ENCODE measurements around the gene MCF2L2. TPM values are rescaled to one million over a fixed set of nuclear protein-coding genes. Genes with fewer than 3 reads are reported as not detected.
A peak's percentile ranks its signal among the peaks of the same experiment; 100 is the strongest.
"Not testable (repeated sequence)": the region's sequence is repeated elsewhere in the genome, so short reads cannot be mapped to it uniquely, and the experiment has no call there.

The MCF2L2 gene
- total RNA-seq, 1 donor from 2014 or later, result 2.0 TPM

GRCh38 chr3:183178512-183178832 lies 249.9 kb downstream of the MCF2L2 start:
- Histone ChIP-seq H3K27me3 (no peaks in the 10 kb centered on the region), H3K4me3 (peak overlapping the region; percentile 45 to 65), H3K27ac (no peak overlapping the region), H3K4me1 (peaks cover 21% of the 10 kb centered on the region), H3K36me3 (no peaks in the 10 kb centered on the region), H3K9me3 (no peaks in the 10 kb centered on the region)
- no peak for TF ChIP-seq POLR2A (IDR thresholded peaks at IDR 0.05)
- TF ChIP-seq CTCF (IDR thresholded peaks at IDR 0.05), result no peak
- TF ChIP-seq POLR2AphosphoS5 (IDR thresholded peaks at IDR 0.05; ENCODE audit: insufficient read depth in 1 of 2, low read depth in 1 of 2), result no peak
- DNase-seq (ENCODE audit: extremely low spot score in 2 of 2), result no peak
- intact Hi-C loops (cut with DNase I), result no loop called here

- H3K4me1 ChIP-seq, result no peaks in the 10 kb centered on the region
- H3K36me3 ChIP-seq, result no peaks in the 10 kb centered on the region
- intact Hi-C loops (cut with DNase I), result no loop called here
- H3K27me3 ChIP-seq, result no peaks in the 10 kb centered on the region
- no peak overlapping the region for H3K4me3 ChIP-seq
- TF ChIP-seq POLR2AphosphoS5 (IDR thresholded peaks at IDR 0.05; ENCODE audit: insufficient read depth in 1 of 2, low read depth in 1 of 2), result no peak
- no peak for TF ChIP-seq CTCF (IDR thresholded peaks at IDR 0.05)
- no peak for TF ChIP-seq POLR2A (IDR thresholded peaks at IDR 0.05)
- no peaks in the 10 kb centered on the region for H3K9me3 ChIP-seq
- no peak overlapping the region for H3K27ac ChIP-seq
- DNase-seq (ENCODE audit: extremely low spot score in 2 of 2), result no peak
Measured at GRCh38 chr3:183172051-183172639, 256.3 kb downstream of the MCF2L2 start.

GRCh38 chr3:183167975-183168374 lies 260.4 kb downstream of the MCF2L2 start:
- intact Hi-C loops (cut with DNase I); H3K27ac ChIP-seq; H3K27me3 ChIP-seq; DNase-seq (ENCODE audit: extremely low spot score in 2 of 2); H3K4me3 ChIP-seq; H3K36me3 ChIP-seq; H3K4me1 ChIP-seq; H3K9me3 ChIP-seq: not testable (repeated sequence)

GRCh38 chr3:183163563-183163962 lies 264.9 kb downstream of the MCF2L2 start:
- DNase-seq (ENCODE audit: extremely low spot score in 2 of 2), result no peak
- no peaks in the 10 kb centered on the region for H3K9me3 ChIP-seq
- intact Hi-C loops (cut with DNase I), result no loop called here

GRCh38 chr3:183161552-183162336 lies 266.7 kb downstream of the MCF2L2 start:
- Histone ChIP-seq H3K4me1 (peaks cover 10% of the 10 kb centered on the region), H3K9me3 (no peaks in the 10 kb centered on the region), H3K27me3 (no peaks in the 10 kb centered on the region), H3K4me3 (peak overlapping the region; percentile 45 to 50), H3K27ac (no peak overlapping the region), H3K36me3 (no peaks in the 10 kb centered on the region)
- TF ChIP-seq POLR2AphosphoS5 (IDR thresholded peaks at IDR 0.05; ENCODE audit: insufficient read depth in 1 of 2, low read depth in 1 of 2), result no peak
- intact Hi-C loops (cut with DNase I), result no loop called here
- DNase-seq (ENCODE audit: extremely low spot score in 2 of 2), result no peak

More at GRCh38 chr3:183163563-183163962, 264.9 kb downstream of the MCF2L2 start:
- Histone ChIP-seq H3K36me3 (no peaks in the 10 kb centered on the region), H3K4me1 (peaks cover 10% of the 10 kb centered on the region), H3K4me3 (no peak overlapping the region), H3K27ac (no peak overlapping the region), H3K27me3 (no peaks in the 10 kb centered on the region)
- TF ChIP-seq POLR2A (IDR thresholded peaks at IDR 0.05) (no peak), CTCF (IDR thresholded peaks at IDR 0.05) (no peak), POLR2AphosphoS5 (IDR thresholded peaks at IDR 0.05; ENCODE audit: insufficient read depth in 1 of 2, low read depth in 1 of 2) (no peak)

GRCh38 chr3:183160616-183161015 lies 267.8 kb downstream of the MCF2L2 start:
- no peak for DNase-seq (ENCODE audit: extremely low spot score in 2 of 2)
- no peaks in the 10 kb centered on the region for H3K27me3 ChIP-seq
- TF ChIP-seq POLR2AphosphoS5 (IDR thresholded peaks at IDR 0.05; ENCODE audit: insufficient read depth in 1 of 2, low read depth in 1 of 2) (no peak), POLR2A (IDR thresholded peaks at IDR 0.05) (no peak), CTCF (IDR thresholded peaks at IDR 0.05) (no peak)
- H3K36me3 ChIP-seq, result no peaks in the 10 kb centered on the region
- H3K27ac ChIP-seq, result no peak overlapping the region
- intact Hi-C loops (cut with DNase I), result no loop called here
- H3K9me3 ChIP-seq, result no peaks in the 10 kb centered on the region
- peaks cover 10% of the 10 kb centered on the region for H3K4me1 ChIP-seq
- no peak overlapping the region for H3K4me3 ChIP-seq

Data from vagina (tissue), 2 donors.